H9 (cell line): ENCODE data around the gene DOCK9. TPM values are rescaled to one million over a fixed set of nuclear protein-coding genes. Genes with fewer than 3 reads are reported as not detected.

ENCODE experiments used
- DNase-seq: peaks from one replicate; pipeline ENCODE4 v3.0.0-alpha.2; 2017
- H2AFZ ChIP-seq: one replicate; pipeline ENCODE4 v1.6.1; 2013; ENCODE audit warnings: mild to moderate bottlenecking, low read length, control low read depth, moderate library complexity
- H2AK5ac ChIP-seq: 2 replicates; pipeline ENCODE4 v1.6.1; 2013; ENCODE audit warnings: low read length, control low read depth, mixed read lengths; ENCODE audit not compliant: insufficient read length
- H2BK120ac ChIP-seq: one replicate; pipeline ENCODE4 v1.6.1; 2013; ENCODE audit warnings: low read depth, mild to moderate bottlenecking, low read length, control low read depth, inconsistent platforms; ENCODE audit not compliant: poor library complexity, severe bottlenecking
- H2BK12ac ChIP-seq: 2 replicates; pipeline ENCODE4 v1.6.1; 2013; ENCODE audit warnings: low read length, control low read depth, mixed read lengths, low read depth; ENCODE audit not compliant: insufficient read length
- H2BK15ac ChIP-seq: 2 replicates; pipeline ENCODE4 v1.6.1; 2013; ENCODE audit warnings: low read depth, low read length, control low read depth
- H2BK20ac ChIP-seq: one replicate; pipeline ENCODE4 v1.6.1; 2013; ENCODE audit warnings: low read depth, mild to moderate bottlenecking, low read length, control low read depth, inconsistent platforms; ENCODE audit not compliant: poor library complexity, severe bottlenecking
- H2BK5ac ChIP-seq: 2 replicates; pipeline ENCODE4 v1.6.1; 2013; ENCODE audit warnings: low read length, control low read depth, mixed read lengths; ENCODE audit not compliant: insufficient read length
- H3K14ac ChIP-seq: 2 replicates; pipeline ENCODE4 v1.6.1; 2013; ENCODE audit warnings: low read length, control low read depth; ENCODE audit not compliant: insufficient read depth
- H3K18ac ChIP-seq: 2 replicates; pipeline ENCODE4 v1.6.1; 2013; ENCODE audit warnings: low read depth, mild to moderate bottlenecking, mixed read lengths, low read length, control low read depth; ENCODE audit not compliant: insufficient read length
- H3K23ac ChIP-seq: 2 replicates; pipeline ENCODE4 v1.6.1; 2013; ENCODE audit warnings: low read length, control low read depth, mixed read lengths, low read depth; ENCODE audit not compliant: insufficient read length
- H3K23me2 ChIP-seq: 2 replicates; pipeline ENCODE4 v1.6.1; 2013; ENCODE audit warnings: low read depth, mild to moderate bottlenecking, mixed read lengths, low read length, control low read depth; ENCODE audit not compliant: insufficient read length, poor library complexity, severe bottlenecking
- H3K27ac ChIP-seq: 2 replicates; pipeline ENCODE4 v1.5.1; 2013; ENCODE audit warnings: low read length, control low read depth, mixed read lengths, low read depth; ENCODE audit not compliant: insufficient read length
- H3K27me3 ChIP-seq: 2 replicates; pipeline ENCODE4 v1.6.1; 2013; ENCODE audit warnings: low read length, control low read depth, inconsistent platforms; ENCODE audit not compliant: insufficient read depth
- H3K4ac ChIP-seq: 2 replicates; pipeline ENCODE4 v1.6.1; 2013; ENCODE audit warnings: low read depth, mild to moderate bottlenecking, control low read depth, inconsistent platforms, low read length, moderate library complexity
- H3K4me1 ChIP-seq: 2 replicates; pipeline ENCODE4 v1.6.1; 2013; ENCODE audit warnings: low read length, control low read depth, inconsistent platforms; ENCODE audit not compliant: insufficient read depth
- H3K4me2 ChIP-seq: 2 replicates; pipeline ENCODE4 v1.6.1; 2013; ENCODE audit warnings: low read length, control low read depth, mixed read lengths; ENCODE audit not compliant: insufficient read length, insufficient read depth
- H3K56ac ChIP-seq: 2 replicates; pipeline ENCODE4 v1.6.1; 2013; ENCODE audit warnings: low read depth, mild to moderate bottlenecking, mixed read lengths, low read length, control low read depth; ENCODE audit not compliant: insufficient read length
- H3K79me1 ChIP-seq: 2 replicates; pipeline ENCODE4 v1.6.1; 2013; ENCODE audit warnings: low read depth, mild to moderate bottlenecking, moderate library complexity, low read length, control low read depth, inconsistent platforms; ENCODE audit not compliant: insufficient read depth, poor library complexity, severe bottlenecking
- H3K79me2 ChIP-seq: 2 replicates; pipeline ENCODE4 v1.6.1; 2013; ENCODE audit warnings: low read length, control low read depth, inconsistent platforms; ENCODE audit not compliant: insufficient read depth
- H3K9ac ChIP-seq: 2 replicates; pipeline ENCODE4 v1.6.1; 2013; ENCODE audit warnings: low read length, control low read depth, mixed read lengths; ENCODE audit not compliant: insufficient read length; ENCODE audit errors: extremely low read depth
- H3K9me3 ChIP-seq: one replicate; pipeline ENCODE4 v1.6.1; 2013; ENCODE audit warnings: low read depth, low read length, inconsistent platforms; ENCODE audit not compliant: control insufficient read depth
- H3T11ph ChIP-seq: one replicate; pipeline ENCODE4 v1.6.1; 2013; ENCODE audit warnings: mild to moderate bottlenecking, low read length, control low read depth, inconsistent platforms
- H4K20me1 ChIP-seq: one replicate; pipeline ENCODE4 v1.6.1; 2013; ENCODE audit not compliant: control insufficient read depth, insufficient read length, insufficient read depth
- H4K5ac ChIP-seq: 2 replicates; pipeline ENCODE4 v1.6.1; 2013; ENCODE audit warnings: low read depth, mild to moderate bottlenecking, mixed read lengths, low read length, control low read depth; ENCODE audit not compliant: insufficient read length
- H4K8ac ChIP-seq: replicated peaks from 2 replicates; pipeline ENCODE4 v1.6.1; 2013; ENCODE audit warnings: low read length, control low read depth, mixed read lengths, low read depth; ENCODE audit not compliant: insufficient read length
- H4K91ac ChIP-seq: 2 replicates; pipeline ENCODE4 v1.6.1; 2013; ENCODE audit warnings: low read depth, mild to moderate bottlenecking, moderate library complexity, mixed read lengths, low read length, control low read depth; ENCODE audit not compliant: insufficient read length
- H3K27ac Mint-ChIP-seq, 3 experiments: 2 replicates in 2 of 3; 3 replicates in 1 of 3; pipeline ENCODE4 v1.8.0; 2020 to 2021; ENCODE audit warnings: mixed read lengths in 3 of 3, mild to moderate bottlenecking in 1 of 3, moderate library complexity in 1 of 3
- H3K27me3 Mint-ChIP-seq: 2 replicates; pipeline ENCODE4 v1.8.0; 2021; ENCODE audit warnings: low read depth, mild to moderate bottlenecking, moderate library complexity, mixed read lengths
- H3K36me3 Mint-ChIP-seq, 3 experiments: 2 replicates in 2 of 3; 3 replicates in 1 of 3; pipeline ENCODE4 v1.8.0; 2020 to 2021; ENCODE audit warnings: low read depth in 3 of 3, mixed read lengths in 3 of 3; ENCODE audit not compliant: insufficient read depth in 1 of 3
- H3K4me1 Mint-ChIP-seq, 2 experiments: 2 replicates each; pipeline ENCODE4 v1.8.0; 2020; ENCODE audit warnings: mixed read lengths in 2 of 2
- H3K4me3 Mint-ChIP-seq, 2 experiments: 2 replicates in 1 of 2; 3 replicates in 1 of 2; pipeline ENCODE4 v1.8.0; 2020 to 2021; ENCODE audit warnings: mild to moderate bottlenecking in 2 of 2, mixed read lengths in 2 of 2, moderate library complexity in 1 of 2
- H3K9me3 Mint-ChIP-seq, 2 experiments: 2 replicates in 1 of 2; 3 replicates in 1 of 2; pipeline ENCODE4 v1.8.0; 2020; ENCODE audit warnings: mild to moderate bottlenecking in 2 of 2, mixed read lengths in 2 of 2, moderate library complexity in 1 of 2
- CTCF ChIP-seq: fragments of 200-600 bp; sonication (generic); conservative IDR thresholded peaks from 3 replicates; pipeline ENCODE4 v1.8.0; 2021; ENCODE audit warnings: antibody characterized with exemption, mild to moderate bottlenecking
- WGBS: extraction: QIAGEN DNeasy Blood & Tissue Kit; methylation state at CpG from one replicate; pipeline ENCODE4 v1.1.7; 2013; ENCODE audit warnings: missing lambda C conversion rate, low lambda C conversion rate, mixed read lengths; ENCODE audit not compliant: insufficient read length; ENCODE audit errors: extremely low coverage; 5-methylcytosine and 5-hydroxymethylcytosine counted together
- total RNA-seq: library from RNA; stranded (reverse); gene quantifications from 2 replicates; pipeline ENCODE4 v1.2.1, GENCODE V29; 2021

DOCK9 gene
- total RNA-seq, 1 experiment from 2014 or later: 23.0 TPM

- H3K9ac ChIP-seq: no peak overlapping the region
- H3K23ac ChIP-seq: no peak overlapping the region
- H4K20me1 ChIP-seq: no peaks in the 10 kb centered on the region
- no peak overlapping the region for H3T11ph ChIP-seq
- no peaks in the 10 kb centered on the region for H3K27me3 ChIP-seq
- no peak overlapping the region for H3K14ac ChIP-seq
- no peak overlapping the region for H2BK20ac ChIP-seq
- no peak overlapping the region for H4K5ac ChIP-seq
- H3K4me2 ChIP-seq: no peak overlapping the region
- no peak overlapping the region for H2AFZ ChIP-seq
- no peak for TF ChIP-seq CTCF
- Mint-ChIP-seq H3K4me1 (peaks cover 5 to 6% of the 10 kb centered on the region in 2 experiments; a peak in 3 of 4 replicates), H3K4me3 (no peak overlapping the region; a peak in 1 of 5 replicates), H3K9me3 (no peaks in the 10 kb centered on the region), H3K36me3 (no peaks in the 10 kb centered on the region), H3K27me3 (peaks cover 3% of the 10 kb centered on the region), H3K27ac (no peak overlapping the region)
- H2BK120ac ChIP-seq: no peak overlapping the region
- H3K79me2 ChIP-seq: no peaks in the 10 kb centered on the region
- peaks cover 4% of the 10 kb centered on the region; the same call in 1 of the 2 replicates for H3K4me1 ChIP-seq
- H3K56ac ChIP-seq: no peak overlapping the region
- WGBS: no CpG with 5 or more reads among the region's 4 CpGs
- H3K9me3 ChIP-seq: no peaks in the 10 kb centered on the region
- no peaks in the 10 kb centered on the region for H3K23me2 ChIP-seq
- H4K8ac ChIP-seq: no peak overlapping the region
- no peak overlapping the region for H3K4ac ChIP-seq
- H3K79me1 ChIP-seq: no peaks in the 10 kb centered on the region
- H2AK5ac ChIP-seq: no peak overlapping the region
- no peak for DNase-seq
- no peak overlapping the region for H4K91ac ChIP-seq
- H3K27ac ChIP-seq: no peak overlapping the region
- H2BK12ac ChIP-seq: no peak overlapping the region
- no peak overlapping the region for H3K18ac ChIP-seq
- H2BK5ac ChIP-seq: no peak overlapping the region
- no peak overlapping the region for H2BK15ac ChIP-seq
Measured at GRCh38 chr13:98768522-98768921, 209.3 kb downstream of the DOCK9 start.
